Ectodermal cell (in vitro differentiated cells): ENCODE measurements around the gene TUBG2.

Experiments
- H3K27ac ChIP-seq: 2 replicates; pipeline ENCODE4 v1.7.0; 2013; ENCODE audit warnings: mild to moderate bottlenecking, low read depth, low read length; ENCODE audit not compliant: insufficient read depth, poor library complexity, severe bottlenecking
- H3K27me3 ChIP-seq: 2 replicates; pipeline ENCODE4 v1.7.0; 2013; ENCODE audit warnings: mild to moderate bottlenecking, low read length; ENCODE audit not compliant: insufficient read depth, control insufficient read depth, poor library complexity, severe bottlenecking
- H3K36me3 ChIP-seq: one replicate; pipeline ENCODE4 v1.7.0; 2013; ENCODE audit warnings: low read length; ENCODE audit not compliant: control insufficient read depth, insufficient read depth
- H3K4me1 ChIP-seq: one replicate; pipeline ENCODE4 v1.7.0; 2013; ENCODE audit warnings: low read length; ENCODE audit not compliant: control insufficient read depth, insufficient read depth
- H3K4me3 ChIP-seq: 2 replicates; pipeline ENCODE4 v1.7.0; 2013; ENCODE audit warnings: low read depth, low read length, control low read depth; ENCODE audit not compliant: insufficient read depth
- H3K9me3 ChIP-seq: 2 replicates; pipeline ENCODE4 v1.7.0; 2013; ENCODE audit warnings: mild to moderate bottlenecking, low read length, moderate library complexity; ENCODE audit not compliant: control insufficient read depth
- WGBS, 2 experiments: methylation state at CpG; one replicate each; pipeline ENCODE4 v1.1.7; 2013; ENCODE audit warnings: missing lambda C conversion rate in 2 of 2; 5-methylcytosine and 5-hydroxymethylcytosine counted together

Gene TUBG2

GRCh38 chr17:42698736-42699414 is 39.8 kb downstream of the TUBG2 start:
- H3K27ac ChIP-seq: peak overlapping the region; percentile 45
- H3K9me3 ChIP-seq: no peaks in the 10 kb centered on the region
- H3K4me3 ChIP-seq: no peak overlapping the region
- peaks cover 22% of the 10 kb centered on the region for H3K4me1 ChIP-seq
- H3K36me3 ChIP-seq: peaks cover 37% of the 10 kb centered on the region
- WGBS, 2 experiments: 76 to 86% methylated on average over 2 of the region's 2 CpGs
- H3K27me3 ChIP-seq: no peaks in the 10 kb centered on the region

GRCh38 chr17:42699415-42699740 is 40.3 kb downstream of the TUBG2 start:
- WGBS, 2 experiments: 67 to 75% methylated on average over 3 of the region's 4 CpGs
- Histone ChIP-seq H3K9me3 (no peaks in the 10 kb centered on the region), H3K36me3 (peaks cover 36% of the 10 kb centered on the region), H3K27ac (peak overlapping the region; percentile 45), H3K27me3 (no peaks in the 10 kb centered on the region), H3K4me1 (peaks cover 22% of the 10 kb centered on the region), H3K4me3 (no peak overlapping the region)

- peaks cover 34% of the 10 kb centered on the region for H3K36me3 ChIP-seq
Measured at GRCh38 chr17:42700586-42701289, 41.7 kb downstream of the TUBG2 start.

GRCh38 chr17:42702446-42702845 is 43.4 kb downstream of the TUBG2 start:
- 94% methylated on average over 11 of the region's 11 CpGs for WGBS, 2 experiments
- no peak overlapping the region for H3K4me3 ChIP-seq
- H3K9me3 ChIP-seq: no peaks in the 10 kb centered on the region
- no peaks in the 10 kb centered on the region for H3K27me3 ChIP-seq
- peaks cover 40% of the 10 kb centered on the region for H3K36me3 ChIP-seq
- H3K27ac ChIP-seq: no peak overlapping the region
- peaks cover 22% of the 10 kb centered on the region for H3K4me1 ChIP-seq

More at GRCh38 chr17:42700586-42701289, 41.7 kb downstream of the TUBG2 start:
- WGBS, 2 experiments: 84 to 86% methylated on average over 10 of the region's 10 CpGs
- no peaks in the 10 kb centered on the region for H3K27me3 ChIP-seq
- H3K4me1 ChIP-seq: peaks cover 22% of the 10 kb centered on the region
- no peaks in the 10 kb centered on the region for H3K9me3 ChIP-seq
- no peak overlapping the region for H3K27ac ChIP-seq
- H3K4me3 ChIP-seq: no peak overlapping the region

- H3K27ac ChIP-seq: no peak overlapping the region
- 96% methylated on average over 5 of the region's 5 CpGs for WGBS, 2 experiments
- H3K36me3 ChIP-seq: peaks cover 52% of the 10 kb centered on the region
- H3K27me3 ChIP-seq: no peaks in the 10 kb centered on the region
- no peak overlapping the region for H3K4me3 ChIP-seq
- H3K9me3 ChIP-seq: no peaks in the 10 kb centered on the region
- peaks cover 14% of the 10 kb centered on the region for H3K4me1 ChIP-seq
Measured at GRCh38 chr17:42704490-42704836, 45.4 kb downstream of the TUBG2 start.

- Histone ChIP-seq H3K27ac (no peak overlapping the region), H3K4me3 (no peak overlapping the region), H3K4me1 (peaks cover 9% of the 10 kb centered on the region), H3K9me3 (no peaks in the 10 kb centered on the region), H3K36me3 (peaks cover 53% of the 10 kb centered on the region), H3K27me3 (no peaks in the 10 kb centered on the region)
- WGBS, 2 experiments: 94% methylated on average over 8 of the region's 8 CpGs
Measured at GRCh38 chr17:42704837-42705494, 45.9 kb downstream of the TUBG2 start.

GRCh38 chr17:42706732-42707131 is 47.6 kb downstream of the TUBG2 start:
- no peaks in the 10 kb centered on the region for H3K9me3 ChIP-seq
- 91 to 97% methylated on average over 4 to 5 of the region's 5 CpGs for whole genome bisulfite sequencing, 2 experiments
- no peak overlapping the region for H3K4me3 ChIP-seq
- no peaks in the 10 kb centered on the region for H3K27me3 ChIP-seq
- no peaks in the 10 kb centered on the region for H3K4me1 ChIP-seq
- H3K36me3 ChIP-seq: peaks cover 65% of the 10 kb centered on the region
- no peak overlapping the region for H3K27ac ChIP-seq

GRCh38 chr17:42708588-42708987 is 49.5 kb downstream of the TUBG2 start:
- 95 to 96% methylated on average over 3 of the region's 3 CpGs for WGBS, 2 experiments
- no peaks in the 10 kb centered on the region for H3K27me3 ChIP-seq
- H3K9me3 ChIP-seq: no peaks in the 10 kb centered on the region
- H3K4me1 ChIP-seq: no peaks in the 10 kb centered on the region
- H3K27ac ChIP-seq: no peak overlapping the region
- peaks cover 63% of the 10 kb centered on the region for H3K36me3 ChIP-seq
- H3K4me3 ChIP-seq: no peak overlapping the region

- H3K36me3 ChIP-seq: peaks cover 56% of the 10 kb centered on the region
- H3K4me1 ChIP-seq: no peaks in the 10 kb centered on the region
Measured at GRCh38 chr17:42709561-42709960, 50.5 kb downstream of the TUBG2 start.

More at GRCh38 chr17:42709561-42709960, 50.5 kb downstream of the TUBG2 start:
- no peaks in the 10 kb centered on the region for H3K27me3 ChIP-seq
- no peak overlapping the region for H3K4me3 ChIP-seq
- WGBS, 2 experiments: 94 to 95% methylated on average over 2 of the region's 2 CpGs
- H3K27ac ChIP-seq: no peak overlapping the region
- no peaks in the 10 kb centered on the region for H3K9me3 ChIP-seq
